HG03571 (cell line): Measurements from ENCODE around the gene PPP1R36.
"Not testable (repeated sequence)": the region's sequence is repeated elsewhere in the genome, so short reads cannot be mapped to it uniquely, and the experiment has no call there.

Experiments used
- ATAC-seq: cut with Tn5 transposase; IDR thresholded peaks from one replicate; pipeline ENCODE4 v1.9.1; 2021; ENCODE audit not compliant: unreplicated experiment

The PPP1R36 gene

DNA sequence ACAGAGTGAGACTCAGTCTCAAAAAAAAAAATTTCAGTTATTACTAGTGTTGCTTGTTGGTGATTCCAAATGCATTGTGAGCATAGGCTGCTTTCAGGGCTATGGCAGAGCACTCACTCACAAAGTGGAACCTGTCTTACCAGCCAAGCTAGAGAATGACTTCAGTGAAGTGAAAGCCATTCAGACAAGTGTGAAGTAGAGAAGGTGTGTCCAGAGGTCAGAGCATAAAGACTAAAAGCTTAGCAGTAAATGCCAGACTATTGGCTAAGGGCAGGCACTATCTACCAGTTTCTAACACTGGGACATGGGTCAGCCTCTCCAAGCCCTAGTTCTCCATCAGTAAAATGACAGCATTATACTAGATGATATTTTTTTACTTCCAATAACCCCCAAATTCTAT is 12.7 kb downstream of the PPP1R36 start:
- no peak for ATAC-seq

DNA sequence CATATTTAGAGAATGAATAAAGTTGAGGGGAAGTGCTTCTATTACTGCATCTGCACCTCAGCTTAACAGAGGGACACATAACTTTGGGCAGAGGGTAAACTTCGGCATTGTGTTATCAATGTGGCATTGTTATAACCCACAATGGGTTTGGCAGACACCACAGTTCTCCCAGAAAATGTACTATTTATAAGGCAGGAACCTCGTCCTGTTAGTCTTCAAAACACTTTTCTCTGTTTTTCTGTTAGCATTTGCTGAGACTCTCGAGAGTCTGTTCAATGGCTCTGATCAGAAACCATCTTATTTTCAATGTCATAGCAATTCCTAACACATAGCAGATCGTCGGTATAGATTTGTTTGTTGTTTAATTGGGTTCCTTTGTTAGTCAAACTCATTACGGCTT is 13.9 kb downstream of the PPP1R36 start:
- ATAC-seq: no peak

DNA sequence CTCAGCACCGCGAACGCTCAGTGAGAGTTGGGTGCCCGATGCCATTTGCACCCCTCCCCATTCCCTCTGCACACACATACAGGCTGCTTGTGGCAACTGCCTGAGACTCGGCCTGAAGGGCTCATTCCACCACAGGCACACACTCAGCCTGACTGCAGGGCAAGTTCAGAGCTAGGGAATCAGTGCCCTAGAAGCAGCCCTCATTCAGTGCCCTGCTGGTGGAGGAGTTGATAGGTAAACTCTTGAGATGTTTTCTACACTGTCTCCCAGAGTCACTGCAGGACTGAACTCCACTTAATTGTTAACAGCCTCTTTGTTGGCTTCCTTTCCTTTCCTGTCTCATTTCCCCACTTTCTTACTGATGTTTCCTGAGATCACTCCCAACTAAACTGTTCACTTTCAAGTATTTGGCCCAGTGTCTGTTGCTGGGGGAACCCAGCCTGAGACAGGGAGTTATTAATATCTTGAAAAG is 16.9 kb downstream of the PPP1R36 start:
- ATAC-seq: no peak

DNA sequence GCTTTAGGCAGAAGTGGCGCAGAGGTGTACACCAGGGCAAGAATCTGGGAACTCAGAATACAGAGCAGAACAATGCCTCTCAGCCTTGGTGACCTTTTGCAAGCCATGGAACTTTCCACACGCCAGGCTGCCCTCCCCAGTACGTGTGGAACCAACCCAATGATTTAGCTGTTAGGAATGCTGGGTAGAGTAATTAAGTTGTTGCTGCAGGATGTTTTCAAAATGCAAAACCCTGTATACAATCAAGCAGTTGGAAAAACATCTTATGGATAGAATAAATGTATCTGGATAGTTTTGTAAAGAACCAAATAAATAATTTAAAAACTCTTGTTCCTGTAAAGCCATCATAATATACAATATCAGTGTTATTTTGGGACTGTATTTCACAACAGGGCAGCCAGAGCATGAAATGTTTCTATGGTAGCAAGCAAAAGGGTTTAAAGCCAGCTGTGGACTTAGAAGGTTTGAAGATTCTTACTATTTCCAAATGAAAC is 19.4 kb downstream of the PPP1R36 start:
- ATAC-seq: no peak

DNA sequence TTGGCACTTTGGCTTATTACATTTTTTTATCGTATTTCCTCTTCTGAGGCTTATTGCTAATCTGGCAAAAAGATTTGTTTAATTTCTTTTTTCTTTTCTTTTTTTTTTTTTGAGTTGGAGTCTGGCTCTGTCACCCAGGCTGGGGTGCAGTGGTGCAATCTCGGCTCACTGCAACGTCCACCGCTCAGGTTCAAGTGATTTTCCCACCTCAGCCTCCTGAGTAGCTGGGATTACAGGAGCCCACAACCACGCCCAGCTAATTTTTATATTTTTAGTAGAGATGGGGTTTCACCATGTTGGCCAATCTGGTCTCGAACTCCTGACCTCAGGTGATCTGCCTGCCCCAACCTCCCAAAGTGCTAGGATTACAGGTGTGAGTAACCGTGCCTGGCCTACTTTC is 19.9 kb downstream of the PPP1R36 start:
- ATAC-seq: not testable (repeated sequence)

DNA sequence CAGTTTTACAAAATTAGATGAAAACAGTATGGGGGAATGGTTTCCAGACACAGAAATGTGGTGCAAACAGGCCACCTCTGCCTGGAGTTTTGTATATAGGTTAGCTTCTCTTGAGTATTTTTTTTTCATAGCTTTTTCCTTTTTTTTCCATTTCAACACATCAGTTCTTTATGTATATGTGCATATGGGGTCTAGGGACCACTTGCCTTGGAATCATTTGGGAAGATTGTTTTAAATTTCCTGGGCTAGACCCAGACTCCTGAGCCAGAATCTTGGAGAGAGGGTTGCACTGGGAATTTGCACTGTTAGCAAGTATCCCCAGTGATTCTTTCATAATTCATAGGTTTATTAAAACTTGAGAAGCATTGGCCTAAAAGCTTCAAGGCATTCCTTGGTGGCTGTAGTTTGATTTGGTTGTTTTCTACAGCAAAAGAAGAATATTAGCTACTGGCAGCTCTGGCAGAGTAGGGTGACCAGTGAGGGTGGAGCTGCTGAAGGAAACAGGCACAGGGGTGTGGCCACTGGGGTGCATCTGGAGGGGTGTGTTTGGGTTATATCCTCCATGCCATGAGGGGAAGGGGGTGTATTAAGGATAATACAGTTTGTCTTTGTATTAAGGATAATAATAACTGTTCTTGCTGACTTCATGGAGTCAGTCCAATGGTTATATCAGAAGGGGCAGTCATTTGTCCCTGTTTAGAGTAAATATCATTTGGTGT is 22.8 kb downstream of the PPP1R36 start:
- no peak for ATAC-seq

DNA sequence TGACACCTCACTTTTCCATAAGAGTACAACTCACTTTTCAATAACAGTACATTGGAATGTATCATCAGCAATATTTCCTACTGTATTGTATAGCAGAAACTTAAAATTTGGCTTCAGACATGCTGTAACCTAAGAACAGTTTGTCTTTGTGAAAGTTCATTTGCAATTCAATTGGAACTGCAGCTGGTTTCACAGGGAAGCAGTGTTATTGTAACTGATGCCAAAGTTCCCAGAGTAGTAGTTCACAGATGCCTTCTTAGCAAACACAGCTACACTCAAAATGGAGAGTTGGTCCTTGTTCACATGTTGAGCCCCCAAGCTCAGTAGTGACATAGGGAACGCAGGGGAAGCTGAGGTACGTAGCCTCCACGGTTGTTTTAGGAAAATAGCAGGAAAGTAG is 23.3 kb downstream of the PPP1R36 start:
- ATAC-seq: no peak

DNA sequence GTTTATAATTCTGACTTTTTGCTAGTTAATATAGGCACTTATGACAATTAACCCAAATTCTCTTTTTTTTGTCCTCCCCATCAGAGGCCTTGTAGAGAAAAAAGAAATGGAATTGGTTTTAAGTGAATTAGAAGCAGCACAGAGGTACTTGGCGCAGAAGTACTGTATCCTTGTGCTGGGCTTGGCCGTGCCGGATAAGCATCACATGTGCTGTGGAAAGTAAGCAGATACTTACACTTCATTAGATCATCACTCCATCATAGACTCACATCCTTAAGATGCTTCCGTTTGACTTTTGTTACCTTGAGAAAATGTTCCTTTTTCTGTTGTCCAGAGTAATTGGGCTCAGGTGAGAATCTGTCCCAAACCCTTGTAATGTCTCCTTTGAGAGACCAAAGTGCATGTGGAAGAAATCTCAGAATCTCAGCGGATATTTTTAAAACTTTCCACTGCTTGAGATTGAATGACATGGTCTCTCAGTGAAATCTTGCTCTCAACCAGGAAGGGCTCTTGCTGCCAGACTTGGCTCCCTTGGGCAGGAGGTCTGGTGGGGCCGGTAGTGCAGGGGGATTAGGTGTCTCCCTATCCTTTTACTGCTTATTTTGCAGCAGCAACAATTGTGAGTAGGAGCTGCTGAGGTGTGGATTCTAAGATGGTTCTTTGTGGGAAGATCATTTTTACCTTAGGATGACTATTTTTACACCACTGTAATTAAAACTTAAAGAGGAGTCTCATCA is 24.8 kb downstream of the PPP1R36 start:
- ATAC-seq: no peak

DNA sequence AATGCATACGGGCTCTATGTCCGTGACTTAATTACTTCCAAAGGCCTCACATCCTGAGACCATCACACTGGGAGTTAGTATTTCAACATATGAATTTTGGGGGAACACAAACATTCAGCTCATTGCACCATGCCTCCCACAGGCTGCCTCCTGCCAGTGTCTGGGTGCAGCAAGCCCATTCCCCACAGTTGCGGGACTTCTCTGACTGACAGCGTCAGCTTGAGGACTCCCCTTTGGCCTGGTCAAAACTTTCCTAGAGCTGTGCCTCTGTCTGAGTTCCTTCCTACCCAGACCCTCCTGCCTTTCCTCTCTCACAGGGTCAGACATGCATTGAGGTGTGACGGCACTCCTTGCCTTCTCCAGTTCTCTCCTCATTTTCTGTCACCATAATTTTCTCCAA is 27.4 kb downstream of the PPP1R36 start:
- ATAC-seq: no peak

DNA sequence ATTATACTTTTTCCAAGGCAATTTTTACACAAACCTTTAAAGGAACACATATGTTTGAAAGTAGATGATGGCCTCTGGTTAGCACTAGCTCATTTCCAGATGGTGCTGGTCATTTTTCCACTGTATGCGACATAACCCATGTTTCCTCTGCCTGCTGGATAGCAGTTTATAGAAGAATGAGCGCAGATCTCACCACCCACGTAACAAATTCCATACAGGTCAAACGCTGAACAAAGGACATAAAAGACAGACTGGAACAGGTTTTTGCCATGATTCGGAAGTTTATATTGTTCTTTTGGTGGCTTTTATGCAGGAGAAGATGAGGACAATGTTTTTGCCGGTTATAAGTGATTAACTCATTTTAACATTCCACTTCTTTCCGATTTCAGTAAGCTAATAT is 30.7 kb downstream of the PPP1R36 start:
- no peak for ATAC-seq

DNA sequence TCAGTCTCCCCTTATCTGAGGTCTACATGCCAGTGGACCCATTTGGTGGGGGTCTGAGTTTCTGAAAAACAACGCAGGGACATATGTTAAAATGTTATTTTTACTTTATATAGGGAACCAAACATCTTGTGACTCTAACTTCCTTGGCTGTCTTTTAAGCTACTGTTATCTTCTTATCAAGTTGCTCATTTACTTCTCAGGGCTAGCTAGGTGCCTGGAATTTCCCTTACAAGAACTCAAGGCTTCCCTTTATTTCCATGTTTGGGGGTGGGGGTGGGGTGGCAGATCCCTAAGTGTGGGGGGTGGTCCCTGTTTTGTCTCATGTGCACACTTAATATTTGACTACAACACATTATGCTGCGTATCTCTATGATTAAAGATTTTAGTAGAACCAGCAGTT is 31.6 kb downstream of the PPP1R36 start:
- ATAC-seq: no peak

DNA sequence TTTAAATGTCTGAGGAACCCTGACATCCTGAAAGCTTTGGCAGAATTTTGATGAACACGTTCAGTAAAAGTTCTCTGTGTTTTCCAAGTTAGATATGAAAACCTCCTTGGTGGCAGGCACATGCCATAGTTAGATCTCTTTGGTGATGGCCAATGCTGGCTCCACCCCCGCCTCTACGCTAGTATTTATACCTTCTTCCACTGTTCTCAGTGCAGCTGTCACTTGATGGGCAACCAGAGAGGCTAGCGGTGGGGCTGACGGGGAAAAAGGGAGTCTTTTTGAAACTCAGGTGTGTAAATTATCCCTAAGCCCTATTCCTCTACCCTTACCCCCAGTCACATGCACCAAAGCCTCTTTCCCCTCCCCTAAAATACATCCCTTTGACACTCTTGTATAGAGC is 32.1 kb downstream of the PPP1R36 start:
- ATAC-seq: no peak

DNA sequence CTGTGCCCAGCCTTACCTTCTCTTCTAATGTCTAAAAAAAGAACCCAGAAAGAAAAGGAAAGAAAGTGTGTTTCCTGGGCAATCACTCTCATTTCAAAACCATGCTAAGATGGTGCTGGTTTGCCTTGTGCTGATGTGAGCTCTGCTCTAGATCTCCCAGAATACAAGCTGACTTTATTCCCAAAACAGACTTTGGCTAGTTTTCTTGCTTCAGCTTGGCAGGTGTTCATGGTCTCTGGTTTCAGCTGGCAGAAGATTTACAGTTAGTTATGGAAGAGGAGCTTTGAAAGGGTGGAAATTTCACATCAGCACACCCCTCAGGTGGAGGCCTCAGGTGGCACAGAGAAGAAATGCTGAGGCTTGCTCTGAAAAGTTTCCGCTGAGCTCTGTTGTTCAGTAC is 34.4 kb downstream of the PPP1R36 start:
- ATAC-seq: no peak

DNA sequence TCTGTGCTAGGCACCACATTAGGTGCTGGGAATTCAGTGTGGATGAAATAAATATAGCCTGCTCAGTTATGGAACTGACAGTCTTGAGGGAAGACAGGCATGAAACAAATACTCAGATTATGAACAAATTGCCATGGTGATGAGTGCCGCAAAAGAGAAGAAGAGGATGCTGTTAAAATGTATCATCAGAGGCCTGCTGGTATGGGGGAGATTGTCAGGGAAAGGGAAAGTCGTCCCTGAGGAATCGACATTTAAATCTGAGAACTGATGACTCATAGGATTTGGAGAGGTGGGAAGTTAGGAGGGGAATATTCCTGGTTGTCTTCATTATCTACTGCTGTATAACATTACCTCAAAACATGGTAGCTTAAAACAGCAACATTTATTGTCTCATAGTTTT is 42.0 kb downstream of the PPP1R36 start:
- ATAC-seq: no peak

DNA sequence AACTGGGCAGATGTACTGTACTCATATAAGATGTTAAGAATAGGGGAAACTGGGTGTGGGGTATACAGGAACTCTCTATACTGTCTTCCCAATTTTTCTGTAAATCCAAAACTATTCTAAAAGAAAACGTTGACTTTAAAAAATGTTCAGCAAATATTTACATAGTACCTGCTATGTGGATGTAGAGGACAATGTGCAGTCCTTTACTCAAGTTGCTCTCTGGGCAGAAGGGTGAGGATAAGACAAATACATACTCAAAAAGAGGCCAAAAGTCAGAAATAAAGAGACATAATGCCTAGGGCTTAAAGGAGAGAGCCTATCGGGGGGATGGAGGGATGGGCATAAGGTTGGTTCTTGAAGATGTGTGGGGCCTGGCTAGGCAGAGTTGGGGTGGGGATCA is 44.7 kb downstream of the PPP1R36 start:
- no peak for ATAC-seq

DNA sequence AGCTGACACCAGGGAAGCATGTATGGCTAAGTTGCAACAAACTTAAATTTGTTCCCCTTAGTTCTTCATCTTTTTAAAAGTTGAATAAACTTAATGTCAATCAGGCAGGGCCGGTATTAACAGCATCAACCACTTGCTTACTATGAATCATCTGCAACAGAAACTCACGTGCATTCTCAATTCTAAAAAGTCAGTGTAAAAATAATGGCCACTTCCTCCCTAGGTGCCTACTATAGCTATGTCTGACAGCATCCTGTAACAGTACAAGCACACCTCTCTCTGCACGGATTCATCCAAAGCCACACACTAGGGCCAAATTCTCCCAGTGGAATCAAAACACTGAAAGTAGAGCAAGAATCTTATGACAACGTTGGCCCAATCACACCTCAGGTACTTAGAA is 48.6 kb downstream of the PPP1R36 start:
- ATAC-seq: no peak

DNA sequence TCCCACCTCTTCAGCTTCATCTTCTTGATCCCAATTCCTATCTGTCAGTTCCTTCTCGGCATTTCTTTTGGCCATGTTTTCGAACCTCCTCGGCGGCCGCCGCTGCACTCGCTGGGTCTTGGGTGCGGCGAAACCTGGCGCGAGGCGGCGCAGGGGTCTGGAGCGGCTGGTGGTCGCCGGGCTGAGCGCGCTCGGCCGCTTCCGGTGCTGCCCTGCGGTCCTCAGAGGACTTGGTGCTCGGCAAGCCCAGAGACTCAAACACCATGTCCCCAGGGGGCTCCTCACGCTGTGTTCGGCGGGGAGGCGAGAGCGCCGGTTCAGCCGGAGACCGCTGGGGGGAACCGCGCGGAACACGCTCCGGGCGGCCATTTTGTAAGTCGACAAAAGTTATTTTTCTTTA is 51.8 kb downstream of the PPP1R36 start:
- ATAC-seq: no peak

DNA sequence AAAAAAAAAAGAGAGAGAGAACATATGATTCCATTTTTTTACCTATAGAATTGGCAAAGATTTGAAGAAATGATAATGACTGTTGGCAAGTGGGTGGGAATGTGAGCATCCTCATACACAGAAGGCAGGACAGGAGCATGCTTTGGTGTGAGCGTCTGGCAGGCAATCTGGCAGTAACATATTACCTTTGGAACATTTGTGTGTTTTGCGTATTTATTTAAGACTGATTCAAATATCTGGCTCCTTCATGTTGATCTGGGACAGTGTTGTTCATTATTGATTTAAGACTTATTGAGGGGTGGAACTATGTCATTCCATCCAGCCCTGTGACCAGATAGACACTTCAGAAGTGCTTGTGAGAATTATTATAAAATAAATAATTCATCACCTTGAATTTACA is 53.1 kb downstream of the PPP1R36 start:
- no peak for ATAC-seq

DNA sequence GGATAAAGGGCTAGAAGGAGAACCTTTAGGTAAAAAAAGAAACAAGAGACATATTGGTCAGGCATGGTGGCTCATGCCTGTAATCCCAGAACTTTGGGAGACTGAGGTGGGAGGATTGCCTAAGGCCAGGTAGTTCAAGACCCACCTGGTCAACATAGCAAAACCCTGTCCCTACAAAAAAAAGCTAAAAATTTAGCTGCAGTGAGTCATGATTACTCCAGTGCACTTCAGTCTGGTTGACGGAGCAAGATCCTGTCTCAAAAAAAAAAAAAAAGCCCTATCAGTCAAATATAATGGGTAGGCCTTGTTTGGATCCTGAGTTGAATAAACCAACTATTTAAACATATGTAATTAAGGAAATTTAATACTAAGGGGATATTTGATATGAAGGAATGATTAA is 54.2 kb downstream of the PPP1R36 start:
- ATAC-seq: no peak

DNA sequence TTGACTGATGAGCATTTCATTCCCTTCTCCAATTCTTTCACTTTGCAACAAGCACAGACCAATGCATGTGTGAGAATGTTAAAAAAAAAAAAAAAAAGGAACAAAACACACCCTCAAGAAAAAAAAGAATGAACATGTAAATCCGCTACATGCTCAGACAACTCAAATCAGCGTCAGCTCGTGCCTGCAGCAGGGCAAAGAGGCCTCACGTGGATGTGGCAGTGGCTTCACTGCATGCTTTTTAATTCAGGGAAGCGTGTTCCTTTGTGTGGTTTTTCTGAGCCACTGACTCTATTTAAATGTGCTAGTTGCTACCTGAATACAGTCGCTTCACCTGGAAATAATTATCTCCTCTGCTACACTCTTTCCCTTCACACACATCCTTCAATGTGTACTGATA is 55.1 kb downstream of the PPP1R36 start:
- ATAC-seq: no peak

DNA sequence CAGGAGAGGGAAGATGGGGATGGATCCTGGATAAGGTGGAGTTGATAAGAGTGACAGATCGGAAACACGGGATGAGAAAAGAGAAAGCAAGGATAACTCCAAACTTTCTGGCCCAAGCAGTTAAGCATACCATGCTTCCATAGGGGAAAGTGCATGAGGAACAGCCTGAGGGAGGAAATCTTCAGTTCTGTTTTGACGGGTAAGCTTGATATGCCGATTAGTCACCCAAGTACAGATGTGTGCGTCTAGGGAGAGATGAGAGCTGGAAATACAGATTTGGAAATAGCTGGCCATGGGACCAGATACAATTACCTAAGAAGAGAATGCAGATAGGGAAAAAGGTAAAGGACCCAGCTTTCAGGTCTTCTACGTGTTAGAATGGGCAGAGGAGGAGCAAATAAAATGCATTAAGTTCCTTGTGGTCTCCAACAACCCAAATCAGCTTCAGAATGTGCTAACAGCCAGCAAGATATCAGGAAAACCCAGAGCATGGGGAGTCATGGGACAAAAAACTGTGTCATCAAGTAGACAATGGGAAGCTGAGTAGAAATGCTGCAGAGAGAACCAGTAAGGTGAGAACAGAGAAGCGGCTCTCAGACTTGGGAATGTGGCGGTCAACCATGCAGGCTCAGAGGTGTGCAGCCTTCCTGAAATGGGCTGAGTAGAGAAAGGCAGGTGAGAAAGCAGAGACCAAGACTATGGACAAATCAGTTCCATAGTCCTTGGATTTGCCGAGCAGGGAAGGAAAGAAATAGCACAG is 56.3 kb downstream of the PPP1R36 start:
- ATAC-seq: no peak
